PC-9 (cell line): ENCODE data around the gene ZCCHC4. TPM values are rescaled to one million over a fixed set of nuclear protein-coding genes. Genes with fewer than 3 reads are reported as not detected.

Experiments
- BruUV-seq: library from RNA; stranded (reverse); fragments of 400-500 nt; replicated peaks from 2 replicates; lab custom pipeline; 2021; lab: Mats Ljungman, UMichigan
- CTCF ChIA-PET: fragments of 300-600 bp; sonication (Branson Sonifier 250); formaldehyde crosslinking; loops from one replicate; lab custom pipeline; 2022; ENCODE audit warnings: antibody characterized with exemption; lab: Charles Lee
- POLR2A ChIA-PET: fragments of 300-600 bp; sonication (Branson Sonifier 250); formaldehyde crosslinking; loops from one replicate; lab custom pipeline; 2022; ENCODE audit warnings: antibody characterized with exemption; ENCODE audit not compliant: unreplicated experiment; lab: Charles Lee
- DNase-seq, 2 experiments: peaks; one replicate each; pipeline versions ENCODE4 v3.0.0 to v3.0.0-alpha.2; 2015 to 2022; ENCODE audit warnings: mixed read lengths in 1 of 2
- H2AFZ ChIP-seq: fragments of 200-600 bp; sonication (generic); 2 replicates; pipeline ENCODE4 v1.8.1; 2017; ENCODE audit warnings: antibody characterized with exemption
- H3F3A ChIP-seq: fragments of 200-600 bp; sonication (generic); 2 replicates; pipeline ENCODE4 v1.8.1; 2017; ENCODE audit warnings: antibody characterized with exemption, mild to moderate bottlenecking, low read depth; ENCODE audit not compliant: insufficient read depth
- H3K27ac ChIP-seq: fragments of 200-600 bp; sonication (generic); 2 replicates; pipeline ENCODE4 v1.6.1; 2016; ENCODE audit warnings: mixed run types
- H3K27me3 ChIP-seq: fragments of 200-600 bp; sonication (generic); 2 replicates; pipeline ENCODE4 v1.6.1; 2016; ENCODE audit warnings: low read depth, mixed run types; ENCODE audit not compliant: insufficient read depth
- H3K36me3 ChIP-seq: fragments of 200-600 bp; sonication (generic); 2 replicates; pipeline ENCODE4 v1.6.1; 2016; ENCODE audit warnings: low read depth, mixed run types
- H3K4me1 ChIP-seq: fragments of 200-600 bp; sonication (generic); replicated peaks from 2 replicates; pipeline ENCODE4 v1.6.1; 2016; ENCODE audit warnings: mixed run types; ENCODE audit not compliant: insufficient read depth
- H3K4me2 ChIP-seq: fragments of 200-600 bp; sonication (generic); 2 replicates; pipeline ENCODE4 v1.6.1; 2017; ENCODE audit warnings: mixed run types
- H3K4me3 ChIP-seq: fragments of 200-600 bp; sonication (generic); 2 replicates; pipeline ENCODE4 v1.6.1; 2016; ENCODE audit warnings: mixed run types
- H3K79me2 ChIP-seq: fragments of 200-600 bp; sonication (generic); 2 replicates; pipeline ENCODE4 v1.6.1; 2017; ENCODE audit warnings: low read depth, mixed run types
- H3K9me2 ChIP-seq: fragments of 200-600 bp; sonication (generic); 2 replicates; pipeline ENCODE4 v1.8.1; 2017; ENCODE audit warnings: mild to moderate bottlenecking; ENCODE audit not compliant: insufficient read depth
- H3K9me3 ChIP-seq: fragments of 200-600 bp; sonication (generic); 2 replicates; pipeline ENCODE4 v1.8.1; 2016; ENCODE audit warnings: low read depth; ENCODE audit not compliant: insufficient read depth
- H4K20me1 ChIP-seq: fragments of 200-600 bp; sonication (generic); 2 replicates; pipeline ENCODE4 v1.8.1; 2017; ENCODE audit not compliant: insufficient read depth
- EZH2 ChIP-seq: fragments of 200-600 bp; sonication (generic); IDR thresholded peaks from 2 replicates; pipeline ENCODE4 v1.8.0; 2017; ENCODE audit warnings: antibody characterized with exemption, low read depth
- intact Hi-C: fragments of 100-400 bp; cut with micrococcal nuclease; formaldehyde crosslinking; loops from one replicate; pipeline ENCODE4 v1.10.0; 2022; ENCODE audit not compliant: unreplicated experiment
- total RNA-seq: library from RNA; stranded (reverse); gene quantifications from 2 replicates; pipeline ENCODE4 v1.2.3, GENCODE V29; 2021
- TF ChIP-seq, protein P1 (sequence below): fragments of 200-600 bp; sonication (generic); conservative IDR thresholded peaks from 2 replicates; pipeline ENCODE4 v1.6.1; 2017; ENCODE audit warnings: mixed run types, antibody characterized with exemption, mild to moderate bottlenecking, moderate library complexity

The ZCCHC4 gene
- total RNA-seq, 1 experiment from 2014 or later = 11.7 TPM

DNA sequence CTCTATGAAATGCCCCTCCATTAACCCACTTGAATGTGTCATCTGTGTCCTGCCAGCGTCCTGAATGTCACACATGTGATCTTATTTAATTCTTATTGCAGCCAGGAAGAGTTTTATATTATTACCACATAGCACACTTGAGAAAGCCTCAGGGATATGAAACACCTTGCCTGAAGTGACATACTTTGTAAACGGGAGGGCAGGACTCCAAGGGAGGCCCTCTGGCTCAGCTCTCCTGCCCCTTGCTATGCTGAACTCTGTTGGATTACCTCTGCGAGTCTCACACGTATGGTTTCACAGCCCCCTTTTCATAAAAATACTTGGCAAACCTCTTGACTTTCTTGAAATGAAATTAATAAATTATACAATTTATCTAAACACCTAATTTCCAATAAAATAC, 11.1 kb upstream of the ZCCHC4 start:
- Histone ChIP-seq H3K9me3 (no peaks in the 10 kb centered on the region), H2AFZ (no peak overlapping the region), H3K79me2 (no peaks in the 10 kb centered on the region), H4K20me1 (no peaks in the 10 kb centered on the region), H3K4me2 (no peak overlapping the region), H3F3A (peaks cover 13% of the 10 kb centered on the region; the same call in 1 of the 2 replicates), H3K27ac (no peak overlapping the region), H3K27me3 (no peaks in the 10 kb centered on the region), H3K9me2 (no peaks in the 10 kb centered on the region), H3K4me1 (peaks cover 18% of the 10 kb centered on the region), H3K4me3 (no peak overlapping the region), H3K36me3 (no peaks in the 10 kb centered on the region)
- no peak for DNase-seq
- ChIA-PET CTCF (no interaction called here), POLR2A (no interaction called here)
- intact Hi-C loops = no loop called here
- TF ChIP-seq EZH2 = no peak
- TF ChIP-seq, protein P1, sequence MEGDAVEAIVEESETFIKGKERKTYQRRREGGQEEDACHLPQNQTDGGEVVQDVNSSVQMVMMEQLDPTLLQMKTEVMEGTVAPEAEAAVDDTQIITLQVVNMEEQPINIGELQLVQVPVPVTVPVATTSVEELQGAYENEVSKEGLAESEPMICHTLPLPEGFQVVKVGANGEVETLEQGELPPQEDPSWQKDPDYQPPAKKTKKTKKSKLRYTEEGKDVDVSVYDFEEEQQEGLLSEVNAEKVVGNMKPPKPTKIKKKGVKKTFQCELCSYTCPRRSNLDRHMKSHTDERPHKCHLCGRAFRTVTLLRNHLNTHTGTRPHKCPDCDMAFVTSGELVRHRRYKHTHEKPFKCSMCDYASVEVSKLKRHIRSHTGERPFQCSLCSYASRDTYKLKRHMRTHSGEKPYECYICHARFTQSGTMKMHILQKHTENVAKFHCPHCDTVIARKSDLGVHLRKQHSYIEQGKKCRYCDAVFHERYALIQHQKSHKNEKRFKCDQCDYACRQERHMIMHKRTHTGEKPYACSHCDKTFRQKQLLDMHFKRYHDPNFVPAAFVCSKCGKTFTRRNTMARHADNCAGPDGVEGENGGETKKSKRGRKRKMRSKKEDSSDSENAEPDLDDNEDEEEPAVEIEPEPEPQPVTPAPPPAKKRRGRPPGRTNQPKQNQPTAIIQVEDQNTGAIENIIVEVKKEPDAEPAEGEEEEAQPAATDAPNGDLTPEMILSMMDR = no peak
- BruUV-seq = no TSS peak

DNA sequence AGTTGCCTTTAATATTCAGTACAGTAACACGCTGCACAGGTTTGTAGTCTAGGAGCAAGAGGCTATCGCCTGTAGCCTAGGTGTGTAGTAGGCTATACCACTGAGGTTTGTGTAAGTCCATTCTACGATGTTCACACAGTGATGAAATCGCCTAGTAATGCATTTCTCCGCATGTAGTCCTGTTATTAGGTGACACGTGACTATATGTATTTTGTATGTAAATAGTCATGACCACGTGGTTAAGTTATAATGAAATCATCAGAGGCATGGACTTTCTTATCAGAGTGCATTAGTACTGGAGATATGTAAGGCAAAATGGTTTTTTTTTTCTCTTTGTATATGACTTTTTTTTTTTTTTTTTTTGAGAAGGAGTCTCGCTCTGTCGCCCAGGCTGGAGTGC, 9.9 kb upstream of the ZCCHC4 start:
- H2AFZ ChIP-seq = no peak overlapping the region
- no peak for TF ChIP-seq EZH2
- TF ChIP-seq, protein P1 = no peak
- H3K36me3 ChIP-seq = no peaks in the 10 kb centered on the region
- H3K27ac ChIP-seq = no peak overlapping the region
- no peak overlapping the region for H3K4me3 ChIP-seq
- DNase-seq = no peak
- H3K9me2 ChIP-seq = no peaks in the 10 kb centered on the region
- no peak overlapping the region for H3K4me2 ChIP-seq
- H3K9me3 ChIP-seq = no peaks in the 10 kb centered on the region
- ChIA-PET POLR2A (no interaction called here), CTCF (no interaction called here)
- BruUV-seq = no TSS peak
- intact Hi-C loops = no loop called here
- H3F3A ChIP-seq = peaks cover 13% of the 10 kb centered on the region; the same call in 1 of the 2 replicates
- H4K20me1 ChIP-seq = no peaks in the 10 kb centered on the region
- no peaks in the 10 kb centered on the region for H3K27me3 ChIP-seq
- no peaks in the 10 kb centered on the region for H3K79me2 ChIP-seq
- peaks cover 18% of the 10 kb centered on the region for H3K4me1 ChIP-seq

DNA sequence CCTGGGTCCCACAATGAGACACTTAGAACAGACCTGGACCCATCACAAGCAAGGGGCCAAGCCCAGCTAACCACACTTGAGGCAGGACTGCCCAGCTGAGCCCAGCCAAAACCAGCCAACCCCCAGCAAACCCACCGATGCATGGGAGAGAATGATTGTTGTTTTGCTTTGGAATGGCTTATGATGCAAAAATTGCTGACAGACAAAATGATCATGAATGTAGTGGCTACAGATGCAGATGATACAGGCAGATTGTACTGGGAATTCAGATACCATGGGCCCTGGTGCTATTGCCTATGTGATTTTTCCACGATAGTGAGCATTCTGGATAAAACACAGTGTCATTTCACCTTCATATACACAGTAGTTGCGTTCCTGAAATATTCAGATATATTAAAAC, 9.0 kb upstream of the ZCCHC4 start:
- POLR2A ChIA-PET = no interaction called here
- peaks cover 18% of the 10 kb centered on the region for H3K4me1 ChIP-seq
- no peak overlapping the region for H3K27ac ChIP-seq
- H2AFZ ChIP-seq = no peak overlapping the region
- DNase-seq = no peak
- H3K9me3 ChIP-seq = no peaks in the 10 kb centered on the region
- no TSS peak for BruUV-seq
- no peaks in the 10 kb centered on the region for H3K36me3 ChIP-seq
- no peak overlapping the region for H3K4me2 ChIP-seq
- TF ChIP-seq EZH2 = no peak
- TF ChIP-seq, protein P1 = no peak
- CTCF ChIA-PET = no interaction called here
- no peaks in the 10 kb centered on the region for H3K79me2 ChIP-seq
- H4K20me1 ChIP-seq = no peaks in the 10 kb centered on the region
- no peaks in the 10 kb centered on the region for H3K27me3 ChIP-seq
- H3F3A ChIP-seq = peaks cover 13% of the 10 kb centered on the region; the same call in 1 of the 2 replicates
- H3K4me3 ChIP-seq = no peak overlapping the region
- no peaks in the 10 kb centered on the region for H3K9me2 ChIP-seq
- intact Hi-C loops = no loop called here
